ENCODE results near the gene BRICD5. TPM values are rescaled to one million over a fixed set of nuclear protein-coding genes. Genes with fewer than 3 reads are reported as not detected.

BRICD5 gene
- total RNA-seq, 4 donors from 2014 or later: 3.8 to 44.6 (median 12.0) TPM

GRCh38 chr16:2165861-2166260 lies 44.8 kb downstream of the BRICD5 start:
- H3K9me3 ChIP-seq: no peaks in the 10 kb centered on the region
- no peaks in the 10 kb centered on the region for H3K27me3 ChIP-seq
- H3K36me3 ChIP-seq: peaks cover 0 to 5% of the 10 kb centered on the region in 2 donors
- DNase-seq: no peak
- intact Hi-C loops (cut with DNase I): no loop called here
- H3K4me3 ChIP-seq (replicated peaks in 1 of 3): no peak overlapping the region
- TF ChIP-seq, protein P1, sequence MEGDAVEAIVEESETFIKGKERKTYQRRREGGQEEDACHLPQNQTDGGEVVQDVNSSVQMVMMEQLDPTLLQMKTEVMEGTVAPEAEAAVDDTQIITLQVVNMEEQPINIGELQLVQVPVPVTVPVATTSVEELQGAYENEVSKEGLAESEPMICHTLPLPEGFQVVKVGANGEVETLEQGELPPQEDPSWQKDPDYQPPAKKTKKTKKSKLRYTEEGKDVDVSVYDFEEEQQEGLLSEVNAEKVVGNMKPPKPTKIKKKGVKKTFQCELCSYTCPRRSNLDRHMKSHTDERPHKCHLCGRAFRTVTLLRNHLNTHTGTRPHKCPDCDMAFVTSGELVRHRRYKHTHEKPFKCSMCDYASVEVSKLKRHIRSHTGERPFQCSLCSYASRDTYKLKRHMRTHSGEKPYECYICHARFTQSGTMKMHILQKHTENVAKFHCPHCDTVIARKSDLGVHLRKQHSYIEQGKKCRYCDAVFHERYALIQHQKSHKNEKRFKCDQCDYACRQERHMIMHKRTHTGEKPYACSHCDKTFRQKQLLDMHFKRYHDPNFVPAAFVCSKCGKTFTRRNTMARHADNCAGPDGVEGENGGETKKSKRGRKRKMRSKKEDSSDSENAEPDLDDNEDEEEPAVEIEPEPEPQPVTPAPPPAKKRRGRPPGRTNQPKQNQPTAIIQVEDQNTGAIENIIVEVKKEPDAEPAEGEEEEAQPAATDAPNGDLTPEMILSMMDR (IDR thresholded peaks at IDR 0.05): no peak
- no peak for TF ChIP-seq POLR2A (IDR thresholded peaks at IDR 0.05)
- peaks cover 0 to under 1% of the 10 kb centered on the region in 2 donors for H3K4me1 ChIP-seq
- WGBS, 2 donors: 96 to 97% methylated on average over 10 to 11 of the region's 12 CpGs
- H3K27ac ChIP-seq: no peak overlapping the region

DNA sequence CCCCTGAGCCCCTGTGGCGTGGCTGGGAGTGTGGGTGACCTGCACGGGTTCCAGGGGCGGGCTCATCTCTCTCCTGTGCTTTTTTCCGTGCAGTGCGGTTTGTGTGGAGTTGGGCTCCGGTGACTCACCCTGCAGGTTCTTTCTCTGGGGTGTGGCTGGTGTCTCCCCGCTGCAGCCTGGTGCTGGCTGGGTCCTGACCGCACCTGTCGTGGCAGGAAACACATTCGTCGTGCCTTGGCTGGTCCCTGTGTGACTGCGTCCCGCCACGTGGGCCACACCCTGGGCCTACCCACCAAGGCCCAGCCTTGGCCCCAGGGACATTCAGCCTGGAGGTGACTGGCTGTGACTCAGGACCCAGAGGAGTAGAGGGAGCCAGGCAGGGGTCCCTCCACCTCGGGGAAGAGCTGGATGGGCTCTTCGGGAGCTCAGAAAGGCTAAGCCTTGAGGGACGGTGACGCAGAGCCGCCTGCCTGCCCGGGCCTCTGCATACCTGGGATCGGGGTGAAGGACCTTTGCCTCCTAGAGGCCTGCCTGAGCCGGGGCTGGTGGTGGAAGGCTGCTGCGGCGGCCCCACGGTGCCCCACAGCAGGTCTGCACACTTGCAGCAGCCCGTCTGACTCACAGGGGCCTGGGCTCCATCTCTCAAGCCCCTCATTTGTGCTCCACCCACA lies 47.3 kb downstream of the BRICD5 start:
- peaks cover 0 to 5% of the 10 kb centered on the region in 2 donors for H3K36me3 ChIP-seq
- no peaks in the 10 kb centered on the region for H3K9me3 ChIP-seq
- no peaks in the 10 kb centered on the region for H3K27me3 ChIP-seq
- TF ChIP-seq POLR2A (IDR thresholded peaks at IDR 0.05): no peak
- TF ChIP-seq, protein P1 (IDR thresholded peaks at IDR 0.05): no peak
- peaks cover 4 to 21% of the 10 kb centered on the region in 2 donors for H3K4me1 ChIP-seq
- H3K4me3 ChIP-seq (replicated peaks in 1 of 3): no peak overlapping the region
- WGBS, 2 donors: 87 to 92% methylated on average over 6 to 18 of the region's 26 CpGs
- intact Hi-C loops (cut with DNase I): no loop called here
- H3K27ac ChIP-seq: no peak overlapping the region
- no peak for DNase-seq

DNA sequence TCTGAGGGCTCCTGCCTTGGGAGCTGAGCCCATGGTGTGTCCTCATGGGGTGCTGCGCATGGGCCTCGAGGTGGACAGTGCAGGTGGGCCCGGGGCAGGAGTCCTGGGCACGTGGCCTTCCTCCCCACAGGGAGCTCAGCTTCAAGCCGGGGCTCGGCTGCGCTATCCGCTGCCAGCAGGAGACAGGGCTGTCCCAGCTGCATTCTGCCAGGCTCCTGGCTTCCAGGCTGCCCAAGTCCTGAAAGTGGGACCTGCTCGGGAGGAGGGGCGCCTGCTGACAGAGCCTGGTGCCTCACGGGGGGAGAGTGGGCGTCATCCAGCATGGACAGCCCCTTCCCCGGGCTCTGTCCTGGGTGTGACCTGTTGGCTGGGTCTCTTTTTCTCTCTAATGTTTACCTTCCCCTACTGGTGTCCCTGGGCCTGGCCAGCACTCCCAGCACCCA lies 48.0 kb downstream of the BRICD5 start:
- no peaks in the 10 kb centered on the region for H3K27me3 ChIP-seq
- peaks cover 0 to 5% of the 10 kb centered on the region in 2 donors for H3K36me3 ChIP-seq
- H3K4me1 ChIP-seq: peaks cover 4 to 26% of the 10 kb centered on the region in 2 donors
- intact Hi-C loops (cut with DNase I): no loop called here
- 89 to 90% methylated on average over 5 to 11 of the region's 13 CpGs for WGBS, 2 donors
- TF ChIP-seq, protein P1 (IDR thresholded peaks at IDR 0.05): no peak
- no peak for TF ChIP-seq POLR2A (IDR thresholded peaks at IDR 0.05)
- no peaks in the 10 kb centered on the region for H3K9me3 ChIP-seq
- no peak for DNase-seq
- H3K27ac ChIP-seq: no peak overlapping the region
- no peak overlapping the region for H3K4me3 ChIP-seq (replicated peaks in 1 of 3)

GRCh38 chr16:2161911-2162310 lies 48.8 kb downstream of the BRICD5 start:
- WGBS, 2 donors: 96 to 98% methylated on average over 9 of the region's 10 CpGs
- TF ChIP-seq POLR2A (IDR thresholded peaks at IDR 0.05): no peak
- TF ChIP-seq, protein P1 (IDR thresholded peaks at IDR 0.05): no peak
- Histone ChIP-seq H3K27ac (no peak overlapping the region), H3K36me3 (peaks cover 0 to 5% of the 10 kb centered on the region in 2 donors), H3K4me1 (peaks cover 4 to 33% of the 10 kb centered on the region in 2 donors), H3K9me3 (no peaks in the 10 kb centered on the region), H3K4me3 (replicated peaks in 1 of 3) (no peak overlapping the region), H3K27me3 (no peaks in the 10 kb centered on the region)
- intact Hi-C loops (cut with DNase I): no loop called here
- DNase-seq: no peak

- DNase-seq: peak in 1 of 2 donors; percentile 20
- H3K27me3 ChIP-seq: no peaks in the 10 kb centered on the region
- intact Hi-C loops (cut with DNase I): no loop called here
- no peak for TF ChIP-seq POLR2A (IDR thresholded peaks at IDR 0.05)
- TF ChIP-seq, protein P1 (IDR thresholded peaks at IDR 0.05): no peak
- H3K4me1 ChIP-seq: peaks cover 11 to 41% of the 10 kb centered on the region in 2 donors
- H3K27ac ChIP-seq: peak overlapping the region in 1 of 3 donors; percentile 36
- H3K36me3 ChIP-seq: peaks cover 0 to 5% of the 10 kb centered on the region in 2 donors
- WGBS, 2 donors: 72 to 84% methylated on average over 14 to 20 of the region's 20 CpGs
- H3K9me3 ChIP-seq: no peaks in the 10 kb centered on the region
- no peak overlapping the region for H3K4me3 ChIP-seq (replicated peaks in 1 of 3)
These were observed 49.6 kb downstream of the BRICD5 start for GRCh38 chr16:2160915-2161551.

Data from thyroid gland (tissue), 4 donors.